ENCODE results near the gene LMX1A. TPM values are rescaled to one million over a fixed set of nuclear protein-coding genes. Genes with fewer than 3 reads are reported as not detected.

Gene LMX1A
- total and polyA plus RNA-seq, 9 of the 15 experiments (the other 6 are each of a cell fraction or from before 2014, with no cell fraction given), result not detected

GRCh38 chr1:165397944-165398343 lies 41.4 kb upstream of the LMX1A start:
- H3K27me3 ChIP-seq (ENCODE audit: control insufficient read depth in 2 of 2, insufficient read depth in 2 of 2, low read length in 2 of 2), result peaks cover 10 to 18% of the 10 kb centered on the region in 2 experiments; a peak in 3 of 5 replicates
- DNase-seq (ENCODE audit: extremely low read depth in 1 of 4, low spot score in 3 of 4) (peak in 1 of 4 experiments; percentile 5), ATAC-seq (no peak), FAIRE-seq (no peak)
- H3K4me3 ChIP-seq, result no peak overlapping the region
- H3K27ac ChIP-seq (ENCODE audit: extremely low read depth, low read depth, low read length), result no peak overlapping the region
- H3K79me2 ChIP-seq (ENCODE audit: control insufficient read depth, insufficient read depth, low read length), result no peaks in the 10 kb centered on the region
- H3K36me3 ChIP-seq (ENCODE audit: control insufficient read depth, insufficient read depth, low read length), result no peaks in the 10 kb centered on the region
- intact Hi-C loops (cut with micrococcal nuclease) (no loop called here), in situ Hi-C loops (cut with MboI) (loop anchor here (10.0 kb wide), 1 partner anchor 517 kb away; no protein-coding TSS in a partner anchor)
- H3K9me1 ChIP-seq (ENCODE audit: control insufficient read depth, insufficient read depth, low read length), result peaks cover 4% of the 10 kb centered on the region
- BruUV-seq (replicated peaks), result no TSS peak
- H3K4me2 ChIP-seq (ENCODE audit: insufficient read depth, low read length), result no peak overlapping the region
- peaks cover 12% of the 10 kb centered on the region; the same call in 1 of the 2 replicates for H4K20me1 ChIP-seq (replicated peaks; ENCODE audit: control insufficient read depth, insufficient read depth, low read length)
- ChIA-PET POLR2A (no interaction called here), CTCF (ENCODE audit: low intra/inter-chr PET ratio) (no interaction called here)
- peaks cover 3 to 7% of the 10 kb centered on the region in 2 experiments; a peak in 3 of 5 replicates for H3K4me1 ChIP-seq (replicated peaks in 1 of 2; ENCODE audit: control insufficient read depth in 2 of 2, insufficient read depth in 2 of 2, low read length in 2 of 2)
- H2AFZ ChIP-seq (ENCODE audit: low read depth, low read length), result no peak overlapping the region
- H3K9me3 ChIP-seq (replicated peaks; ENCODE audit: control insufficient read depth, insufficient read depth, low read depth, low read length), result no peaks in the 10 kb centered on the region
- WGBS (ENCODE audit: insufficient coverage, low coverage, missing lambda C conversion rate), result 1% methylated on average over 4 of the region's 4 CpGs
- no peak overlapping the region for H3K9ac ChIP-seq (ENCODE audit: insufficient read depth in 1 of 2, low read depth in 2 of 2, low read length in 2 of 2)
- no peak for TF ChIP-seq NFATC3 (IDR thresholded peaks at IDR 0.05)
- no peak for TF ChIP-seq NCOA4 (IDR thresholded peaks at IDR 0.05; ENCODE audit: partially characterized antibody)
- no peak for TF ChIP-seq FOXP1 (CRISPR knock-in tag; IDR thresholded peaks at IDR 0.05)
- no peak for TF ChIP-seq TAF1 (IDR thresholded peaks at IDR 0.05; ENCODE audit: control insufficient read depth, extremely low read depth, insufficient read depth, low read length, severe bottlenecking)
- no peak for TF ChIP-seq PHF8 (IDR thresholded peaks at IDR 0.05; ENCODE audit: borderline replicate concordance, low read length)
- TF ChIP-seq ZNF324 (CRISPR knock-in tag; IDR thresholded peaks at IDR 0.05), result no peak
- TF ChIP-seq, protein P1, sequence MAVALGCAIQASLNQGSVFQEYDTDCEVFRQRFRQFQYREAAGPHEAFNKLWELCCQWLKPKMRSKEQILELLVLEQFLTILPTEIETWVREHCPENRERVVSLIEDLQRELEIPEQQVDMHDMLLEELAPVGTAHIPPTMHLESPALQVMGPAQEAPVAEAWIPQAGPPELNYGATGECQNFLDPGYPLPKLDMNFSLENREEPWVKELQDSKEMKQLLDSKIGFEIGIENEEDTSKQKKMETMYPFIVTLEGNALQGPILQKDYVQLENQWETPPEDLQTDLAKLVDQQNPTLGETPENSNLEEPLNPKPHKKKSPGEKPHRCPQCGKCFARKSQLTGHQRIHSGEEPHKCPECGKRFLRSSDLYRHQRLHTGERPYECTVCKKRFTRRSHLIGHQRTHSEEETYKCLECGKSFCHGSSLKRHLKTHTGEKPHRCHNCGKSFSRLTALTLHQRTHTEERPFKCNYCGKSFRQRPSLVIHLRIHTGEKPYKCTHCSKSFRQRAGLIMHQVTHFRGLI (CRISPR knock-in tag; IDR thresholded peaks at IDR 0.05), result no peak
- no peak for TF ChIP-seq ELF4 (CRISPR knock-in tag; IDR thresholded peaks at IDR 0.05)
- TF ChIP-seq, protein P2, sequence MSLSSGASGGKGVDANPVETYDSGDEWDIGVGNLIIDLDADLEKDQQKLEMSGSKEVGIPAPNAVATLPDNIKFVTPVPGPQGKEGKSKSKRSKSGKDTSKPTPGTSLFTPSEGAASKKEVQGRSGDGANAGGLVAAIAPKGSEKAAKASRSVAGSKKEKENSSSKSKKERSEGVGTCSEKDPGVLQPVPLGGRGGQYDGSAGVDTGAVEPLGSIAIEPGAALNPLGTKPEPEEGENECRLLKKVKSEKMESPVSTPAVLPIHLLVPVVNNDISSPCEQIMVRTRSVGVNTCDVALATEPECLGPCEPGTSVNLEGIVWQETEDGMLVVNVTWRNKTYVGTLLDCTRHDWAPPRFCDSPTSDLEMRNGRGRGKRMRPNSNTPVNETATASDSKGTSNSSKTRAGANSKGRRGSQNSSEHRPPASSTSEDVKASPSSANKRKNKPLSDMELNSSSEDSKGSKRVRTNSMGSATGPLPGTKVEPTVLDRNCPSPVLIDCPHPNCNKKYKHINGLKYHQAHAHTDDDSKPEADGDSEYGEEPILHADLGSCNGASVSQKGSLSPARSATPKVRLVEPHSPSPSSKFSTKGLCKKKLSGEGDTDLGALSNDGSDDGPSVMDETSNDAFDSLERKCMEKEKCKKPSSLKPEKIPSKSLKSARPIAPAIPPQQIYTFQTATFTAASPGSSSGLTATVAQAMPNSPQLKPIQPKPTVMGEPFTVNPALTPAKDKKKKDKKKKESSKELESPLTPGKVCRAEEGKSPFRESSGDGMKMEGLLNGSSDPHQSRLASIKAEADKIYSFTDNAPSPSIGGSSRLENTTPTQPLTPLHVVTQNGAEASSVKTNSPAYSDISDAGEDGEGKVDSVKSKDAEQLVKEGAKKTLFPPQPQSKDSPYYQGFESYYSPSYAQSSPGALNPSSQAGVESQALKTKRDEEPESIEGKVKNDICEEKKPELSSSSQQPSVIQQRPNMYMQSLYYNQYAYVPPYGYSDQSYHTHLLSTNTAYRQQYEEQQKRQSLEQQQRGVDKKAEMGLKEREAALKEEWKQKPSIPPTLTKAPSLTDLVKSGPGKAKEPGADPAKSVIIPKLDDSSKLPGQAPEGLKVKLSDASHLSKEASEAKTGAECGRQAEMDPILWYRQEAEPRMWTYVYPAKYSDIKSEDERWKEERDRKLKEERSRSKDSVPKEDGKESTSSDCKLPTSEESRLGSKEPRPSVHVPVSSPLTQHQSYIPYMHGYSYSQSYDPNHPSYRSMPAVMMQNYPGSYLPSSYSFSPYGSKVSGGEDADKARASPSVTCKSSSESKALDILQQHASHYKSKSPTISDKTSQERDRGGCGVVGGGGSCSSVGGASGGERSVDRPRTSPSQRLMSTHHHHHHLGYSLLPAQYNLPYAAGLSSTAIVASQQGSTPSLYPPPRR (CRISPR knock-in tag; IDR thresholded peaks at IDR 0.05; ENCODE audit: borderline replicate concordance), result no peak
- no peak for TF ChIP-seq BHLHE40 (IDR thresholded peaks at IDR 0.05; ENCODE audit: low read length)
- TF ChIP-seq THAP12 (CRISPR knock-in tag; IDR thresholded peaks at IDR 0.05), result no peak
- no peak for TF ChIP-seq FOXJ3 (CRISPR knock-in tag; IDR thresholded peaks at IDR 0.05)
- TF ChIP-seq MCM7 (IDR thresholded peaks at IDR 0.05), result no peak
- TF ChIP-seq MBD2 (IDR thresholded peaks at IDR 0.05; ENCODE audit: borderline replicate concordance, low read depth), result no peak
- no peak for TF ChIP-seq FOS (IDR thresholded peaks at IDR 0.05; ENCODE audit: extremely low read depth, insufficient read length)
- no peak for TF ChIP-seq RFX5 (IDR thresholded peaks at IDR 0.05; ENCODE audit: low read depth, low read length)
